K562 (cell line): ENCODE data around the gene WASF2. TPM values are rescaled to one million over a fixed set of nuclear protein-coding genes. Genes with fewer than 3 reads are reported as not detected.

Experiments
- CTBP1 ChIP-seq: fragments of 450-650 bp; IDR thresholded peaks from 2 replicates; pipeline ENCODE4 v1.6.1; 2016; ENCODE audit warnings: borderline replicate concordance
- GABPA ChIP-seq: fragments of 200-800 bp; sonication (Bioruptor generic); conservative IDR thresholded peaks from 2 replicates; pipeline ENCODE4 v1.6.1; 2016; ENCODE audit warnings: low read depth, missing genetic modification characterization, missing compliant biosample characterization
- HMGN3 ChIP-seq: IDR thresholded peaks from 2 replicates; pipeline ENCODE4 v1.6.1; 2011; ENCODE audit warnings: borderline replicate concordance, low read depth, mild to moderate bottlenecking, mixed read lengths, low read length; ENCODE audit not compliant: insufficient read length; ENCODE audit errors: extremely low read depth
- HMGXB4 ChIP-seq: sonication (generic); formaldehyde crosslinking; IDR thresholded peaks from 2 replicates; pipeline ENCODE4 v1.8.1; 2023; ENCODE audit warnings: mild to moderate bottlenecking, missing genetic modification reagents
- KAT7 ChIP-seq: sonication (generic); formaldehyde crosslinking; IDR thresholded peaks from 2 replicates; pipeline ENCODE4 v1.8.0; 2022; ENCODE audit warnings: missing genetic modification reagents, mild to moderate bottlenecking, borderline replicate concordance
- NBN ChIP-seq: fragments of 450-650 bp; IDR thresholded peaks from 2 replicates; pipeline ENCODE4 v1.6.1; 2016; ENCODE audit warnings: low read depth, mild to moderate bottlenecking
- RFX5 ChIP-seq: IDR thresholded peaks from 2 replicates; pipeline ENCODE4 v1.6.1; 2011; ENCODE audit warnings: low read depth, mild to moderate bottlenecking, improper control_type of control experiment, low read length
- TAF1 ChIP-seq: IDR thresholded peaks from 2 replicates; pipeline ENCODE4 v1.6.1; 2011; ENCODE audit warnings: mild to moderate bottlenecking, low read length, moderate library complexity; ENCODE audit not compliant: insufficient read depth, control insufficient read depth, severe bottlenecking; ENCODE audit errors: extremely low read depth
- TAF7 ChIP-seq: fragments of 450-650 bp; IDR thresholded peaks from 2 replicates; pipeline ENCODE4 v1.6.1; 2016; ENCODE audit warnings: missing genetic modification characterization, missing compliant biosample characterization
- TGIF2 ChIP-seq: sonication (generic); formaldehyde crosslinking; IDR thresholded peaks from 2 replicates; pipeline ENCODE4 v1.8.1; 2022; ENCODE audit warnings: mild to moderate bottlenecking, missing genetic modification reagents, moderate library complexity
- THAP12 ChIP-seq: fragments of 250-450 bp; sonication (Bioruptor Pico); IDR thresholded peaks from 2 replicates; pipeline ENCODE4 v1.9.0; 2021; ENCODE audit warnings: mild to moderate bottlenecking, inconsistent platforms
- ZBTB17 ChIP-seq: fragments of 450-650 bp; formaldehyde crosslinking; IDR thresholded peaks from 2 replicates; pipeline ENCODE4 v1.4.0; 2020; ENCODE audit warnings: mild to moderate bottlenecking
- ZBTB5 ChIP-seq: fragments of 450-650 bp; IDR thresholded peaks from 2 replicates; pipeline ENCODE4 v1.6.1; 2017; ENCODE audit warnings: antibody characterized with exemption
- ZNF24 ChIP-seq: fragments of 450-650 bp; IDR thresholded peaks from 2 replicates; pipeline ENCODE4 v1.6.1; 2016
- polyA plus RNA-seq, 8 experiments: library from polyadenylated mRNA; depleted of rRNA in 4 of 8; stranded (reverse) in 5 of 8; unstranded in 3 of 8; fragments of >200 nt; fragmentation: Nextera tagmentation in 2 of 8; fragmentation: Illumina TruSeq in 1 of 8; extraction: Ambion mirVana in 2 of 8; extraction: Trizol in 1 of 8; gene quantifications; 2 replicates each; pipeline versions ENCODE4 v1.2.1 to v1.2.3, GENCODE V29; 2011 to 2014; ENCODE audit warnings: inconsistent platforms in 1 of 8, missing spikeins in 1 of 8
- total RNA-seq, 7 experiments: library from RNA; depleted of rRNA in 6 of 7; stranded (reverse); fragments of >200 nt in 6 of 7; fragmentation: Illumina TruSeq in 2 of 7; extraction: Trizol in 2 of 7; gene quantifications; 2 replicates each; pipeline versions ENCODE4 v1.2.1 to v1.2.3, GENCODE V29; 2011 to 2021; ENCODE audit warnings: low replicate concordance in 1 of 7
- TF ChIP-seq, protein P1 (sequence below), 2 experiments: fragments of 450-650 bp in 1 of 2; sonication (generic) in 1 of 2; formaldehyde crosslinking in 1 of 2; IDR thresholded peaks in 1 of 2; conservative IDR thresholded peaks in 1 of 2; 2 replicates each; pipeline versions ENCODE4 v1.6.1 to v1.8.1; 2016 to 2023; ENCODE audit warnings: mild to moderate bottlenecking in 2 of 2, moderate library complexity in 2 of 2, inconsistent platforms in 1 of 2, missing genetic modification reagents in 1 of 2
- TF ChIP-seq, protein P2 (sequence below), 2 experiments: IDR thresholded peaks; 2 replicates each; pipeline ENCODE4 v1.6.1; 2012; ENCODE audit warnings: improper control_type of control experiment in 2 of 2, low read depth in 2 of 2, low read length in 2 of 2, borderline replicate concordance in 1 of 2

WASF2 gene
- total and polyA plus RNA-seq, 9 of the 15 experiments (the other 6 are each of a cell fraction or from before 2014, with no cell fraction given): 8.2 to 163 (median 31.2) TPM

- TF ChIP-seq, protein P1, sequence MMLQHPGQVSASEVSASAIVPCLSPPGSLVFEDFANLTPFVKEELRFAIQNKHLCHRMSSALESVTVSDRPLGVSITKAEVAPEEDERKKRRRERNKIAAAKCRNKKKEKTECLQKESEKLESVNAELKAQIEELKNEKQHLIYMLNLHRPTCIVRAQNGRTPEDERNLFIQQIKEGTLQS (IDR thresholded peaks at IDR 0.05): no peak
- TF ChIP-seq, protein P1 (CRISPR knock-in tag; conservative IDR thresholded peaks at IDR 0.05): peak; percentile 79
- TF ChIP-seq ZNF24 (peak; percentile 77; the same call in 1 of the 2 replicates), HMGXB4 (CRISPR knock-in tag) (peak; percentile 59; the same call in 1 of the 2 replicates), KAT7 (CRISPR knock-in tag) (peak; percentile 26; the same call in 1 of the 2 replicates), THAP12 (CRISPR knock-in tag) (peak; percentile 82), TGIF2 (CRISPR knock-in tag) (no peak), NBN (0 out of 2 replicates have a peak, but pooled peaks have one; percentile 50), GABPA (tag) (0 out of 2 replicates have a peak, but pooled peaks have one; percentile 18), TAF1 (peak; percentile 44), TAF7 (tag) (peak; percentile 58; the same call in 1 of the 2 replicates), RFX5 (no peak), ZBTB5 (peak; percentile 46; the same call in 1 of the 2 replicates), CTBP1 (peak; percentile 74), HMGN3 (peak; percentile 61), ZBTB17 (CRISPR knock-in tag) (0 out of 2 replicates have a peak, but pooled peaks have one; percentile 58)
- TF ChIP-seq, protein P2, sequence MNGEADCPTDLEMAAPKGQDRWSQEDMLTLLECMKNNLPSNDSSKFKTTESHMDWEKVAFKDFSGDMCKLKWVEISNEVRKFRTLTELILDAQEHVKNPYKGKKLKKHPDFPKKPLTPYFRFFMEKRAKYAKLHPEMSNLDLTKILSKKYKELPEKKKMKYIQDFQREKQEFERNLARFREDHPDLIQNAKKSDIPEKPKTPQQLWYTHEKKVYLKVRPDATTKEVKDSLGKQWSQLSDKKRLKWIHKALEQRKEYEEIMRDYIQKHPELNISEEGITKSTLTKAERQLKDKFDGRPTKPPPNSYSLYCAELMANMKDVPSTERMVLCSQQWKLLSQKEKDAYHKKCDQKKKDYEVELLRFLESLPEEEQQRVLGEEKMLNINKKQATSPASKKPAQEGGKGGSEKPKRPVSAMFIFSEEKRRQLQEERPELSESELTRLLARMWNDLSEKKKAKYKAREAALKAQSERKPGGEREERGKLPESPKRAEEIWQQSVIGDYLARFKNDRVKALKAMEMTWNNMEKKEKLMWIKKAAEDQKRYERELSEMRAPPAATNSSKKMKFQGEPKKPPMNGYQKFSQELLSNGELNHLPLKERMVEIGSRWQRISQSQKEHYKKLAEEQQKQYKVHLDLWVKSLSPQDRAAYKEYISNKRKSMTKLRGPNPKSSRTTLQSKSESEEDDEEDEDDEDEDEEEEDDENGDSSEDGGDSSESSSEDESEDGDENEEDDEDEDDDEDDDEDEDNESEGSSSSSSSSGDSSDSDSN (IDR thresholded peaks at IDR 0.05; ENCODE audit: borderline replicate concordance in 1 of 2, low read depth in 2 of 2, low read length in 2 of 2): peak; percentile 84 to 85
These were observed 123.4 kb downstream of the WASF2 start, which contains the start of gene MAP3K6 (continued) for GRCh38 chr1:27366411-27367159.
